Measurements from ENCODE around the gene MFAP3. TPM values are rescaled to one million over a fixed set of nuclear protein-coding genes. Genes with fewer than 3 reads are reported as not detected.

MFAP3 gene
- total RNA-seq: 38.2 and 39.0 TPM in 2 replicates
- long read RNA-seq, transcript MFAP3-212 (3 exons, 643 nt): major isoform, 8 of 36 reads
- long read RNA-seq, partial matches to known transcripts: 1 of 36 reads
- long read RNA-seq, other reads (novel, unspliced or antisense): 25 of 36 reads

DNA sequence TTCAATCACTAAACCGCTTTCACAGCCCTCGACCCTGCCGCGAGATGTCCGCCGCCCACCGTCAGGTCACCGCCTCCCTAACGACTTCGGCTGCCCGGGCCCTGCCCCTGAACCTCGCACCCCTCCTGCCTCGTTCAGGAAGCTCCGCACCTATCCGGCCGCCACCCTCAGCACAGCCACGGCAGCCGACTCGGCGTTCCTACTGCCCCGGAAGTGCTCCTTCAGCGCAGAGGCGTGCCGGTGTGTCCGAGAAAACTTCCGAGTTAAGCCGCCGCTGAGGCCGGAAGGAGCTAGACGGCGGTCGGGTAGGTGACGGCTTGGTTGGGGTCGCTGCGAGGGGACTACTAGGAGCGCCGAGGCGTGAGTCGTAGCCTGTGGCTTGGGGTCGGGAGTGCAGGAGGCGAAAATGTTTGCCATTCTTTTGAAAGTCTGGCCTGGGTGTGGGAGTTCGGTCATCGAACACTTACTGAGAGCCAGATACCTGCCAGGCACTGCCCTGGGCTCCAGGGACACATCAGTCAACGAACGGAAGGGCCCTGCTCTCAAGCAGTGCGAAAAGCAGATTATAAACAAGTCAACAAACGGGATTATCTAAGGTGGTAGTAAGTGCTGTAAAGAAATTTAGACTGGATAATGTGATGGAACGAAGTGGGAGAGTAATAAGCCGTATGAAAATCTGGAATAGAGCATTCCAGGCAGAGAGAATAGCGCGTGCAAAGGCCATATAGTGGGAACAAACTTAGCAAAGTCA lies at the start of gene MFAP3, which contains the start of gene FAM114A2:
Gene MFAP3, plus strand, starts transcription at position 261 of the 751 bp plus-strand sequence. CDS start 10,756 bp downstream, outside the sequence.
Gene FAM114A2, minus strand, starts transcription at position 204 of the 751 bp plus-strand sequence. CDS start 3,957 bp downstream, outside the sequence.
- DNase-seq (ENCODE audit: low read depth, low spot score): peak; percentile 76
- H3K27me3 Mint-ChIP-seq (ENCODE audit: low read depth): no peaks in the 10 kb centered on the region
- no peaks in the 10 kb centered on the region for H3K9me3 Mint-ChIP-seq
- peaks cover 25% of the 10 kb centered on the region for H3K4me1 Mint-ChIP-seq
- TF ChIP-seq, protein P1, sequence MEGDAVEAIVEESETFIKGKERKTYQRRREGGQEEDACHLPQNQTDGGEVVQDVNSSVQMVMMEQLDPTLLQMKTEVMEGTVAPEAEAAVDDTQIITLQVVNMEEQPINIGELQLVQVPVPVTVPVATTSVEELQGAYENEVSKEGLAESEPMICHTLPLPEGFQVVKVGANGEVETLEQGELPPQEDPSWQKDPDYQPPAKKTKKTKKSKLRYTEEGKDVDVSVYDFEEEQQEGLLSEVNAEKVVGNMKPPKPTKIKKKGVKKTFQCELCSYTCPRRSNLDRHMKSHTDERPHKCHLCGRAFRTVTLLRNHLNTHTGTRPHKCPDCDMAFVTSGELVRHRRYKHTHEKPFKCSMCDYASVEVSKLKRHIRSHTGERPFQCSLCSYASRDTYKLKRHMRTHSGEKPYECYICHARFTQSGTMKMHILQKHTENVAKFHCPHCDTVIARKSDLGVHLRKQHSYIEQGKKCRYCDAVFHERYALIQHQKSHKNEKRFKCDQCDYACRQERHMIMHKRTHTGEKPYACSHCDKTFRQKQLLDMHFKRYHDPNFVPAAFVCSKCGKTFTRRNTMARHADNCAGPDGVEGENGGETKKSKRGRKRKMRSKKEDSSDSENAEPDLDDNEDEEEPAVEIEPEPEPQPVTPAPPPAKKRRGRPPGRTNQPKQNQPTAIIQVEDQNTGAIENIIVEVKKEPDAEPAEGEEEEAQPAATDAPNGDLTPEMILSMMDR (conservative IDR thresholded peaks at IDR 0.05): no peak
- H3K4me3 Mint-ChIP-seq: peak within 1 kb of the TSS; percentile 97
- H3K36me3 Mint-ChIP-seq (ENCODE audit: low read depth): no peaks in the 10 kb centered on the region
- peak within 1 kb of the TSS; percentile 92 for H3K27ac Mint-ChIP-seq (ENCODE audit: unreplicated experiment)

DNA sequence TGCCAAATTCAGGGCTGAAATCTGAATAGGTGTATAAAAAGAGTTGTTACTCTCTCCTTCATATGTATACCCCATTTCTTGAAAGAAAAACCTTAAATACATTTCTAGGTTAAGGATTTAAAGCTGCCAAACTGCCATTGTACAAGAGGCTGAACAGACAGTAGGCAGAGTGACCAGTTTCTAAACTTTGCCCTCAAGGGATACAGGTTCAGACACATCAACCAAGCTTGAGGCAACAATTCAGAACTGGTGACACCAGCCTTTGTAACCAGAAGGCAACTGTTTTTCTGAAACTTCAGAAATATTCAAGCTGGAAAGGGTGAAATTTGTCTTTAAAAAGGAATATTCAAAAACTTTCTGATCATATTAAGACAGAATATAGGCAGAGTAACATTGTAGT lies 47.6 kb upstream of the MFAP3 start:
- Mint-ChIP-seq H3K4me1 (no peaks in the 10 kb centered on the region), H3K36me3 (ENCODE audit: low read depth) (peaks cover 5% of the 10 kb centered on the region), H3K27ac (ENCODE audit: unreplicated experiment) (no peak overlapping the region), H3K27me3 (ENCODE audit: low read depth) (no peaks in the 10 kb centered on the region), H3K9me3 (no peaks in the 10 kb centered on the region), H3K4me3 (no peak overlapping the region)
- no peak for DNase-seq (ENCODE audit: low read depth, low spot score)
- TF ChIP-seq, protein P1 (conservative IDR thresholded peaks at IDR 0.05): no peak

DNA sequence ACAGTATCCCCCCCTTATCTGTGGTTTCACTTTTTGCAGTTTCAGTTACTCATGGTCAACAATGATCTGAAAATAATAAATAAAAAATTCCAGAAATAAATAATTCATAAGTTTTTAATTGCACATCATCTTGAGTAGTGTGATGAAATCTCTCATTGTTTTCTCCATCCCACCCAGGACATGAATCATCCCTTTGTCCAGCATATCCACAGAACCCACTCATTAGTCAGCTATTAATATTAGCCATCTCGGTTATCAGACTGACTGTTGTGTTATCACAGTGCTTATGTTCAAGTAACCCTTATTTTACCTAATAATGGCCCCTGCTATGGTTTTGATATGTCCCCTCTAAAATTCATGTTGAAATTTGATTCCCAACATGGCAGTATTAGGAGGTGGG lies 40.8 kb upstream of the MFAP3 start:
- DNase-seq (ENCODE audit: low read depth, low spot score): no peak
- no peaks in the 10 kb centered on the region for H3K27me3 Mint-ChIP-seq (ENCODE audit: low read depth)
- H3K36me3 Mint-ChIP-seq (ENCODE audit: low read depth): peaks cover 17% of the 10 kb centered on the region
- H3K27ac Mint-ChIP-seq (ENCODE audit: unreplicated experiment): no peak overlapping the region
- H3K4me3 Mint-ChIP-seq: no peak overlapping the region
- peaks cover 4% of the 10 kb centered on the region for H3K9me3 Mint-ChIP-seq
- TF ChIP-seq, protein P1 (conservative IDR thresholded peaks at IDR 0.05): no peak
- no peaks in the 10 kb centered on the region for H3K4me1 Mint-ChIP-seq

DNA sequence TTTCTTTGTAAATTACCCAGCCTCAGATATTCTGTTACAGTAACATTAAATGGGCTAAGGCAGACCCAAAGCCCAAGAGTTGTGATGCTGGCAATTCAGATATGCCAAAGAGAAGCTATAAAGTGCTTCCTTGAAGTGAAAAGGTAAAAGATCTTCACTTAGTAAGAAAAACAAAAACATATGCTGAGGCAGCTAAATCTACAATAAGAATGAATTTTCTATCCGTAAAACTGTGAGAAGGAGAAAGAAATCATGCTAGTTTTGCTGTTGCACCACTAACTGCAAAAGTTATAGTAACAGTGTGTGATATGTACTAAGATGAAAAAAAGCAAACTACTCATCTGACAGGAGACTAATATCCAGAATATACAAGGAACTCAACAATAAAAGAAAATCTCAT lies 40.0 kb upstream of the MFAP3 start:
- no peak overlapping the region for H3K4me3 Mint-ChIP-seq
- TF ChIP-seq, protein P1 (conservative IDR thresholded peaks at IDR 0.05): no peak
- no peaks in the 10 kb centered on the region for H3K27me3 Mint-ChIP-seq (ENCODE audit: low read depth)
- no peaks in the 10 kb centered on the region for H3K4me1 Mint-ChIP-seq
- peaks cover 17% of the 10 kb centered on the region for H3K36me3 Mint-ChIP-seq (ENCODE audit: low read depth)
- H3K9me3 Mint-ChIP-seq: peaks cover 4% of the 10 kb centered on the region
- no peak overlapping the region for H3K27ac Mint-ChIP-seq (ENCODE audit: unreplicated experiment)
- no peak for DNase-seq (ENCODE audit: low read depth, low spot score)

DNA sequence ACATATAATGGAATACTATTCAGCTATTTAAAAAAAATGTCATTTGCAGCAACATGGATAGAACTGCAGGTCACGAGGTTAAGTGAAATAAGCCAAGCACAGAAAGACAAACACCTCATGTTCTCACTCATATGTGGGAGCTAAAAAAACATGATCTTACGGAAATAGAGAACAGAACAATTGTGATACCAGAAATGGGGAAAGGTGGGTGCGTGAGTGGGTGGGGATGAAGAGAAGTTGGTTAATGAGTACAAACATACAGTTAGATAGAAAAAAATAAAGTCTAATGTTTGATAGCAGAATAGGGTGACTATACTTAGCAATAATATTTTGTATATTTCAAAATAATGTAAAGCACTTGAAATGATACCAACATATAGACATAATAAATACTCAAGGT lies 38.8 kb upstream of the MFAP3 start:
- H3K27ac Mint-ChIP-seq (ENCODE audit: unreplicated experiment): no peak overlapping the region
- TF ChIP-seq, protein P1 (conservative IDR thresholded peaks at IDR 0.05): no peak
- no peak for DNase-seq (ENCODE audit: low read depth, low spot score)
- peaks cover 4% of the 10 kb centered on the region for H3K9me3 Mint-ChIP-seq
- no peak overlapping the region for H3K4me3 Mint-ChIP-seq
- H3K36me3 Mint-ChIP-seq (ENCODE audit: low read depth): peaks cover 17% of the 10 kb centered on the region
- no peaks in the 10 kb centered on the region for H3K27me3 Mint-ChIP-seq (ENCODE audit: low read depth)
- H3K4me1 Mint-ChIP-seq: no peaks in the 10 kb centered on the region
